MV-4-11 (cell line): ENCODE measurements around the gene THAP8.

ENCODE experiments used
- DNase-seq: peaks from one replicate; lab custom pipeline; 2025; lab: John Stamatoyannopoulos, UW

Gene THAP8

DNA sequence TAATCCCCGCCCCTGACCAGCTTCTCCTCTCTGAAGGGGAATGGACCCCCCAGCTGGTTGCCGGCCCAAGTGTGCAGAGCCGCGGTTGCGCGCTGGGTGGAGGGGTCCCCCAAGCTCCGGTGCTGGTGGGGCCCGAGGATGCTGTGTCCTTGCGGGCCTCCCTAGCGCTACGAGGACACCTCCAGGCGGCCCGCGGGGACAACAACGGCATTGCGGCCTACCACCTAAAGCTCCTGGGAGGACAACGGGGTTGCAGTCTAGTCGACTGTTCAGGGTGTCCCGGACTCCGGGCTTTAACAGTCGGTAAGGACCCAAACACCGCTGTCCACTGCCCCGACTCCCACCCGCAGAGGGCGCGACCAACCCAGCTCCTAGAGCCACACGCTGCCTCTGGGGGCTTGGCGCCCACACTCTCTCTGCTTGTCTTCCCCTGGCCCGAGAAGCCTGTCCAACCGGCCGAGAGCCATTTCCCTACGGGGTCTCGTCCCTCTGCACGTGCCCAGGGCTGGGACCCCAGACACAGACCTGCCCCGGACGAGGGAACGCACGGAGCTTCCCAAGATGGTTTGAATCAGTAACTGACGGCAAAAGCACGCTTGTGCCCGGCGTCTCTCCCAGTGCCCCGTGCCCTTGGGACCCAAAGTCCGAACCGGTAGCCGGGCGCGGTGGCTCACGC, 60.0 kb downstream of the THAP8 start:
- no peak for DNase-seq

DNA sequence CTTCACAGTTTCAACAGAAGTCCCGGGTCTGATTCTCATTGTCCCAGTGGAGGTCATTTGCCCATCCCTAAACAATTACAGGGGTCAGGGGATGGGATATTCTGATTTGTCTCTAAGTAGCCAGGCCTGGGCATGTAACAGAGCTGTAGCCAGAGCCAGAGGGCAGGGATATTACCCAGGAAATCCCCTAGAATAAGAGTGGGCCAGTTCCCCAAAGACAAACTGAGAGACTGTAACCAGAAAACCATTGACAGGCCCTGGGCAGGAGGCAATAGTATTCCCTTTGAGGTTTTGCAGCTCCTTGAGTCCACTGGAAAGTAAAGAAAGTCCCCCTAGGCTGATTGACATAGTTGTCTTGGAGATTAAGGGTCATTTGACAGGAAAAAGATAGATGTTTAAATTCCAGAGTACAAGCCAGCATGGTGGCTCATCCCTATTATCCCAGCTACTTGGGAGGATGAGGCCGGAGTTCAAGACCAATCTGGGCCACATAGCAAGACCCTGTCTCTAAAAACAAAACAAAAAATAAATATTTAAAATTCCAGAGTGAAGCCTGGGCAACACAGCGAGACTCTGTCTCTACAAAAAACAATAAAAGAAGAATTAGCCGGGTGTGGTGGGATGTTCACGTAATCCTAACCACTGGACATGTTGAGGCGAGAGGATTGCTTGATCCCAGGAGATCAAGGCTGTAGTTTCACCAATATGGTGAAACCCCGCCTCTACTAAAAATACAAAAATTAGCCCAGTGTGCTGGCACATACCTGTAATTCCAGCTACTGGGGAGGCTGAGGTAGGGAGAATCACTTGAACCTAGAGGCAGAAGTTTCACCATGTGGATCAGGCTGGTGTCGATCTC, 60.9 kb downstream of the THAP8 start:
- no peak for DNase-seq

DNA sequence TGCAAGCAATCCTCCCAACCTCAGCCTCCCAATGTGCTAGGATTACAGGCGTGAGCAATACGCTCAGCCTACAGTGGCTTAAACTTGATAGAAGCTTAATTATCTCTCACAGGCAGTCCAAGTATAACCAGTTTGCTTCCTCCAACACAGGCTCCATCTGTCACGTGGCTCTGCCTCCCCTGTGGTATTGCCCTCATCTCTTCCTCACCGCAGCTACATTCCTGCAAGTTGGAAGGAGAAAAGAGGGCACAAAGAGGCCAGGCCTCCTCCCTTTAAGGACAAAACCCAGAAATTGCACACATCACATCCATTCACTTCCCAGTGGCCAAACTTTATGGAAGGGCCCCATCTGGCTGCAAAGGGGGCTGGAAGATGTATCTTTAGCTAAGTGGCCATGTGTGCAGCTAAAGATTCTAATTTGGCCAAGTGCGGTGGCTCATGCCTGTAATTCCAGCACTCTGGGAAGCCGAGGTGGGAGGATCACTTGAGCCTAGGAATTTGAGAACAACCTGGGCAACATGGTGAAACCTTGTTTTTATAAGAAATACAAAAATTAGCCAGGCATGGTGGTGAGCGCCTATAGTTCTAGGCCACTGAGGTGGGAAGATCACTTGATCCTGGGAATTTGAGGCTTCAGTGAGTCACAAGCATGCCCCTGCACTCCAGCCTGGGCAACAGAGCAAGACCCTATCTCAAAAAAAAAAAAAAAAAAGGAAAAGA, 62.2 kb downstream of the THAP8 start:
- DNase-seq = no peak

DNA sequence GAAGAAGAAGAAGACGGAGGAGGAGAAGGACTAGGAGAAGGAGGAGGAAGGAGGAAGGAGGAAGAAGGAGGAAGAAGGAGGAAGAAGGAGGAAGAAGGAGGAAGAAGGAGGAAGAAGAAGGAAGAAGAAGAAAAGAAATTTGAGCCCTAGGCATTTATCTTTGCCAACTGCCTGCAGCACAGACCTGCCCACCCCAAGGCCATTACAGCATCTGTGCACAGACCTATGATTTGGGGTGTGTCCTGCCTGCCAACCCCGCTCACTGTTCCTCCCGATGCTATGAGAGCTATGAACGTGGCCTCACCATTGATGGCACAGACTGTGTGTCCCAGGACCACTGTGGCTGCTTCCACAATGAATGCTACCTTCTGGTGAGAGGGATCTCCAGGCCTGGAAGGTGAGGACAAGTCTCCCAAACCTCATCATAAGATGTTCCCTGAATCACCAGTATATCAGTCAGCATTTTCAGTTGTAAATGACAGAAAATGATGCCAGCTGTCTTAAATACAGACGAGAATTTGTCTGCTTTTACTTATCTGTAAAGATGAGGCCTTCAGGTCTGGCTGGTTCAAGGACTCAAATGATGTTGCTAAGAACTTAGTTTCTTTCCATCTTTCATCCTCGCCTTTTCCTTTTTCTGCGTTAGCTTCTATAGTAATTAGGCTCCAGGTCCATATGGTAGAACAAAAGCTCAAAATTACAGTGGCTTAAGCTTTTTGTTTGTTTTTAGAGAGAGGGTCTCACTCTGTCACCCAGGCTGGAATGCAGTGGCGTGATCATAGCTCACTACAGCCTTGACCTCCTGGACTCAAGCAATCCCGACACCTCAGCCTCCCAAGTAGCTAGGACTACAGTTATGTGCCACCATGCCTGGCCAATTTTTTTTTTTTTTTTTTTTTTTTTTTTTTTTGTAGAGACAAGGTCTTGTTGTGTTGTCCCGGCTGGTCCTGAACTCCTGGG, 63.0 kb downstream of the THAP8 start:
- no peak for DNase-seq

DNA sequence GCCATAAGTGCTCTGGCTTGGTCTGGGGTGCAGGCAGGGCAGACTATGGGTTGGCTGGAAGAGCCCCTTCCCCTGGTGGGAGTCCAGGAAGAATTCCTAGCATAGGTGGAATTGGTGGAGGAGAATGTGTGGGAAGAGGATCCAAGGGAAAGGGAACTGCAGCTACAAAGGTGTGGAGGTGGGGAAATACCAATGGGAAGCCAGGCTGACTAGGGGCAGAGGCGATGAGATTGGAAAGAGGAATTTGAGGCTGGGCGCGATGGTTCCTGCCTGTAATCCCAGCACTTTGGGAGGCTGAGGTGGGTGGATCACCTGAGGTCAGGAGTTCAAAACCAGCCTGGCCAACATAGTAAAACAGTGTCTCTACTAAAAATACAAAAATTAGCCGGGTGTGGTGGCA, 63.9 kb downstream of the THAP8 start:
- DNase-seq = no peak

DNA sequence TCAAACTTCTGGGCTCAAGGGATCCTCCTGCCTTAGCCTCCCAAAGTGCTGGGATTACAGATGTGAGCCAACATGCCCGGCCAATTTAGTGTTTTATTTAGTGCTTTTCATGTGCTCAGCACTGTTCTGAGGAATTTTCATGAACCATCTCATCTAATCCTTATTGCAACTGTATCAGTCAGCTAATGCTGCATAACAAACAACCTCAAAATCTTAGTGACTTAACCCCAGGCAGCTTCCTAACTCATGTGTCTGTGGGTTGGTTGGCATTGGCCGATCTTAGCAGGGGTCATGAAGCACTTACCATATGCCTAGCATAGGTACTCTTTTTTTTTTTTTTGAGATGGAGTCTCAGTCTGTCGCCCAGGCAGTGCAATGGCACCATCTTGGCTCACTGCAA, 65.3 kb downstream of the THAP8 start:
- DNase-seq = no peak

DNA sequence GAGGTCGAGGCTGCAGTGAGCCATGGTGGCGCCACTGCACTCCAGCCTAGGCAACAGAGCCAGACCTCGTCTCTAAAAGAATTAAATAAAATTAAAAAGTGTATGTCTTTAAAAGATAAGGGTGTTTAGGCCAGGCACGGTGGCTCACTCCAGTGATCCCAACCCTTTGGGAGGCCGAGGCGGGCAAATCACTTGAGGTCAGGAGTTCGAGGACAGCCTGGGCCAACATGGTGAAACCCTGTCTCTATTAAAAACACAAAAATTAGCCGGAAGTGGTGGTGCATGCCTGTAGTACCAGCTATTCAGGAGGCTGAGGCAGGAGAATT, 66.6 kb downstream of the THAP8 start:
- peak; percentile 56 for DNase-seq

DNA sequence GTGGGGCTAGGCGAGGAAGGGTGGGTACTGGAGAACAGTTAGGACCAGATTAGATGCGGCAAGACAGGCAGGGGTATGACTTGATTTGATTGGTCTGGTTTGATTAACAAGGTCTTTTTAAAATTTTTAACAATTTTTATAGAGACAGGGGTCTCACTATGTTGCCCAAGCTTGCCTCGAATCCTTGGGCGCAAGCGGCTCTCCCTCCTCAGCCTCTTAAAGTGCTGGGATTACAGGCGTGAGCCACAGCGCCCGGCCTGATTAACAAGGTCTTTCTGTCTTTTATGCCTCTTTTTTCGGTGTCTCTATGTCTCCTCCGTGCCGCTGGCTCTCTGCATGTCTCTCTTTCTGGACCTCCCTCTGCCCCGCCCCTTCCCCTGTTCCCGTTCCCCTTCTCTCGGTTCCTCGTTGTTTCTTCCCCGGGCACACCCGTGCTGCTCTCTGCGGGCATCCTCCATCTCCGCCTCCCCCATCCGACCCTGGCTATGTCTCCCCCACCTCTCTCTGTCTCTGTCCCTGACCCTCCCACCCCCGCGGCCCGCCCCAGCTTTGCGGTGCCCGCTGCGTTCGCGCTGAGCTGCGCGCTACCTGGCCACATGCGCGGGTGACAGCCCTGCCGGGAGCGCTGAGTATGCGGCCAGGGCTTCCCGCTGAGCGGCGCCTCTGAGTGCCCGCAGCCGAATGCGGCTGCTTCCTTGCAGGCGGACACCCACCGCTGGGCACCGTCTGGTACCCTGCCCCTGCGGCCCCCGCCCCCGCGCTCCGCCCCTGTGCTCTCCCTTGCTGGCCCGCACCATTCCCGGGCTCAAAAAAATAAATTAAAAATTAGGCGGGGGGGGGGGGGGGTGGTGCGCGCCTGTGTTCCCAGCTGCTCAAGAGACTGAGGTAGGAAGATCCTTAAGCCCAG, 67.2 kb downstream of the THAP8 start:
- DNase-seq = peak; percentile 80

DNA sequence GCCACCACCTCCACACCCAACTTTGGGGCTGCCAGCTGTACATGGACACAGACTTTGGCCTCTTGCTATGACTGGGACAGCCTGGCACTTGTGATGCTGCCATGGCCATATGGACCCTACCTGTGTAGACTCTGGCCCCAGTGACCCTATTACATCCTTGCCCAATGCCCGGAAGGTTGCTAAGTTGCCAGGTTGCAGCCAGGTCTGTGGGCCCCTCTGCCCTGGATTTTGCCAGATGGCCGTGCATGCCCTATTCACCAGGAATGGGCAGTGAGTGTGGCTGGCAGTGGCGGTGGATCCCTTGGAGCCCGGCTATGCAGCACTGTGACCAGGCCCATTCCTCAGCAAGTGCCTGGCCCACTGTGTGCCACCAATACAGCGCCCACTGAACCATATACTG, 68.0 kb downstream of the THAP8 start:
- no peak for DNase-seq
